Cardiac septum (tissue), 1 donor: ENCODE measurements around the gene BAHCC1. TPM values are rescaled to one million over a fixed set of nuclear protein-coding genes. Genes with fewer than 3 reads are reported as not detected.
A peak's percentile ranks its signal among the peaks of the same experiment; 100 is the strongest.

Experiments used
- DNase-seq: peaks from one replicate; pipeline ENCODE4 v3.0.0-alpha.2; 2020; ENCODE audit warnings: low spot score
- intact Hi-C: fragments of 100-400 bp; cut with DNase I; formaldehyde crosslinking; loops from one replicate; pipeline ENCODE4 v1.14.0; 2022
- total RNA-seq: library from RNA; stranded (reverse); fragmentation: NEBNext Ultra II Directional; extraction: Animal tissue kit (Norgen Biotek cat#: 25700); gene quantifications from one replicate; pipeline ENCODE4 v1.2.1, GENCODE V29; 2021
- donor health status: DM: no; HTN: no; CAD: no.

BAHCC1 gene
- total RNA-seq, 1 donor from 2014 or later = 13.5 TPM

- intact Hi-C loops = no loop called here
- DNase-seq = no peak
These were observed 50.6 kb downstream of the BAHCC1 start for GRCh38 chr17:81445642-81446503.

GRCh38 chr17:81447331-81447933 lies 52.2 kb downstream of the BAHCC1 start:
- no peak for DNase-seq
- intact Hi-C loops = no loop called here

- intact Hi-C loops = no loop called here
- DNase-seq = no peak
These were observed 53.2 kb downstream of the BAHCC1 start for GRCh38 chr17:81448442-81448841.

GRCh38 chr17:81448950-81449349 lies 53.7 kb downstream of the BAHCC1 start:
- intact Hi-C loops = no loop called here
- DNase-seq = no peak

GRCh38 chr17:81449351-81449750 lies 54.1 kb downstream of the BAHCC1 start:
- DNase-seq = no peak
- intact Hi-C loops = no loop called here

GRCh38 chr17:81451823-81452222 lies 56.6 kb downstream of the BAHCC1 start:
- DNase-seq = no peak
- intact Hi-C loops = no loop called here

GRCh38 chr17:81452551-81452950 lies 57.3 kb downstream of the BAHCC1 start:
- no peak for DNase-seq
- intact Hi-C loops = no loop called here

- intact Hi-C loops = no loop called here
These were observed 57.8 kb downstream of the BAHCC1 start for GRCh38 chr17:81453076-81453475.

GRCh38 chr17:81453712-81454111 lies 58.5 kb downstream of the BAHCC1 start:
- DNase-seq = no peak
- intact Hi-C loops = no loop called here

More at GRCh38 chr17:81453076-81453475, 57.8 kb downstream of the BAHCC1 start:
- DNase-seq = no peak

- DNase-seq = no peak
- intact Hi-C loops = no loop called here
These were observed 59.2 kb downstream of the BAHCC1 start for GRCh38 chr17:81454473-81454872.

- DNase-seq = no peak
- intact Hi-C loops = no loop called here
These were observed 60.1 kb downstream of the BAHCC1 start for GRCh38 chr17:81455387-81455786.

- intact Hi-C loops = no loop called here
- DNase-seq = no peak
These were observed 60.8 kb downstream of the BAHCC1 start for GRCh38 chr17:81456091-81456490.

- intact Hi-C loops = no loop called here
- no peak for DNase-seq
These were observed 61.5 kb downstream of the BAHCC1 start for GRCh38 chr17:81456798-81457197.

GRCh38 chr17:81457401-81457800 lies 62.1 kb downstream of the BAHCC1 start:
- intact Hi-C loops = no loop called here
- DNase-seq = no peak

- intact Hi-C loops = no loop called here
- no peak for DNase-seq
These were observed 62.8 kb downstream of the BAHCC1 start for GRCh38 chr17:81457917-81458555.

GRCh38 chr17:81458628-81459027 lies 63.4 kb downstream of the BAHCC1 start:
- intact Hi-C loops = no loop called here
- no peak for DNase-seq

GRCh38 chr17:81459224-81459623 lies 64.0 kb downstream of the BAHCC1 start:
- no peak for DNase-seq
- intact Hi-C loops = no loop called here

- DNase-seq = no peak
- intact Hi-C loops = no loop called here
These were observed 64.6 kb downstream of the BAHCC1 start for GRCh38 chr17:81459864-81460263.

GRCh38 chr17:81460856-81461460 lies 65.7 kb downstream of the BAHCC1 start:
- DNase-seq = peak; percentile 88
- intact Hi-C loops = no loop called here
